Thymus (tissue), 11 donors: ENCODE measurements around the gene IRF2BP1. TPM values are rescaled to one million over a fixed set of nuclear protein-coding genes. Genes with fewer than 3 reads are reported as not detected.

ENCODE experiments used
- DNase-seq, 9 donors: peaks; one replicate each; pipeline ENCODE4 v3.0.0-alpha.2; 2013; ENCODE audit warnings: low spot score in 9 of 9, low read depth in 6 of 9, missing footprints in 1 of 9
- H3K27ac ChIP-seq, 2 donors: one replicate each; pipeline ENCODE4 v1.5.1; 2013; ENCODE audit warnings: control low read depth in 1 of 2, low read depth in 1 of 2, low read length in 1 of 2, mild to moderate bottlenecking in 1 of 2, moderate library complexity in 1 of 2
- H3K27me3 ChIP-seq, 2 donors: one replicate each; pipeline ENCODE4 v1.5.1; 2013; ENCODE audit warnings: low read length in 1 of 2; ENCODE audit not compliant: control insufficient read depth in 2 of 2, insufficient read depth in 1 of 2
- H3K36me3 ChIP-seq, 2 donors: one replicate each; pipeline ENCODE4 v1.5.1; 2013; ENCODE audit warnings: low read length in 1 of 2, mild to moderate bottlenecking in 1 of 2, moderate library complexity in 1 of 2; ENCODE audit not compliant: control insufficient read depth in 2 of 2, insufficient read depth in 2 of 2
- H3K4me1 ChIP-seq, 2 donors: one replicate each; pipeline ENCODE4 v1.5.1; 2013; ENCODE audit warnings: low read length in 2 of 2; ENCODE audit not compliant: control insufficient read depth in 2 of 2, insufficient read depth in 2 of 2
- H3K4me3 ChIP-seq, 2 donors: one replicate each; pipeline ENCODE4 v1.5.1; 2013; ENCODE audit warnings: low read length in 2 of 2, control low read depth in 1 of 2, mild to moderate bottlenecking in 1 of 2
- H3K9me3 ChIP-seq, 2 donors: one replicate each; pipeline ENCODE4 v1.5.1; 2013; ENCODE audit warnings: low read length in 1 of 2, mild to moderate bottlenecking in 1 of 2; ENCODE audit not compliant: control insufficient read depth in 2 of 2, insufficient read depth in 1 of 2
- WGBS: extraction: QIAGEN DNeasy Blood & Tissue Kit; methylation state at CpG from one replicate; pipeline ENCODE4 v1.1.7; 2013; 5-methylcytosine and 5-hydroxymethylcytosine counted together
- polyA plus RNA-seq: library from polyadenylated mRNA; stranded (reverse); fragments of 200-250 nt; gene quantifications from one replicate; pipeline ENCODE4 v1.2.3, GENCODE V29; 2013
- total RNA-seq: library from RNA; stranded (reverse); fragments of 120-200 nt; gene quantifications from one replicate; pipeline ENCODE4 v1.2.4, GENCODE V29; 2013
- donor health status: healthy.

The IRF2BP1 gene
- total and polyA plus RNA-seq, 2 donors, result 12.3 to 19.3 TPM

- H3K27ac ChIP-seq, result no peak overlapping the region
- no peaks in the 10 kb centered on the region for H3K27me3 ChIP-seq
- no peaks in the 10 kb centered on the region for H3K4me1 ChIP-seq
- H3K36me3 ChIP-seq, result peaks cover 64 to 66% of the 10 kb centered on the region in 2 donors
- no peaks in the 10 kb centered on the region for H3K9me3 ChIP-seq
- WGBS, result 98% methylated on average over 16 of the region's 16 CpGs
- H3K4me3 ChIP-seq, result no peak overlapping the region
- DNase-seq, result no peak
Observed at GRCh38 chr19:45854167-45854778, 31.7 kb downstream of the IRF2BP1 start.

DNA sequence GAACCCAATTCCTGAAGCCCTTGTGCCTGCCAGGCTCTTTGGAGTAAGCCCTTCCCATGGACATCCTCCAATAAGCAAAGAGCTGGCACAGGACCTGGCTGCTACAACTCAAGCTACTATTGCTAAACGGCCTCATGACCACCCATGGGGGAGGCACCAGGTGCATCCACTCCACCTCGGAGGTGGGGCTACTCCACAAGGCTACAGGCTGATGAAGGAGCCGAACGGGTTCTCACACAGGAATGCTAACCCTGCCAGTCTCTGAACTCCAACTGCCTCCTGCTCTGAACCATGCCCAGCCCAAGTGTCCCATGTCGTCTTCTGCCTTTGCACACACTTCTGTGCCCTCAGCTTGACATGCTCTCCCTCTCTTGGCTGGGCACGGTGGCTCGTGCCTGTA, 33.0 kb downstream of the IRF2BP1 start:
- Histone ChIP-seq H3K27me3 (no peaks in the 10 kb centered on the region), H3K27ac (no peak overlapping the region), H3K4me3 (no peak overlapping the region), H3K9me3 (no peaks in the 10 kb centered on the region), H3K4me1 (no peaks in the 10 kb centered on the region), H3K36me3 (peaks cover 66 to 68% of the 10 kb centered on the region in 2 donors)
- 95% methylated on average over 7 of the region's 7 CpGs for WGBS
- DNase-seq, result no peak

DNA sequence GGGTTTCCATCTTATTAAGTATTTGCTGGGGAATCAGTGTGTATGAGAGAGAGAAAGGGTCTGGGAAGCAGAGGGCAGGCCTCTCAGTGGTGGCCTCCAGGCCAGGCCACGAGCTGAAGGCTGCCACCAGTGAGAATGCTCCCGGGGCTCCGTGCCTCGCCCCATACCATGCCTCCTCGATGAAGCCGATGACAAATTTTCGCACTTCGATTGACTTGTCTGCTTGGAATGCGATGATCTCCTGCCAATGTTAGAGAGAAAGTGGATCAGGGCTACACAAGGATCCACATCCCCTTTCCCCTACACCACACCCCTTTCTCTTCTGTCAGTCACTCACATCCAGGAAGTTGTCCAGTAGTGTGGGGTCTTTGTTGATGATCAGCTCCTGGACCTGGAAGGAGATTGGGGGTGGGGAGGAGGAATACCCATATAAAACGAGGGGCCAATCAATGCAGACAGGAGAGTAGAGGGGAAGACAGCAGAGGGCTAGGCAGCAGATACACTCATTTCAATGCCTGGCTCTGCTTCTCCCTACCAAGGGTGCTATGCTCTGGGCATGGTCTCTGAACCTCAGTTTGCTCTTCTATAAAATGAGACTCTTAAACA, 33.7 kb downstream of the IRF2BP1 start:
- no peak for DNase-seq
- Histone ChIP-seq H3K27ac (no peak overlapping the region), H3K9me3 (no peaks in the 10 kb centered on the region), H3K4me3 (no peak overlapping the region), H3K4me1 (no peaks in the 10 kb centered on the region), H3K36me3 (peaks cover 72 to 74% of the 10 kb centered on the region in 2 donors), H3K27me3 (no peaks in the 10 kb centered on the region)
- 93% methylated on average over 10 of the region's 10 CpGs for WGBS

DNA sequence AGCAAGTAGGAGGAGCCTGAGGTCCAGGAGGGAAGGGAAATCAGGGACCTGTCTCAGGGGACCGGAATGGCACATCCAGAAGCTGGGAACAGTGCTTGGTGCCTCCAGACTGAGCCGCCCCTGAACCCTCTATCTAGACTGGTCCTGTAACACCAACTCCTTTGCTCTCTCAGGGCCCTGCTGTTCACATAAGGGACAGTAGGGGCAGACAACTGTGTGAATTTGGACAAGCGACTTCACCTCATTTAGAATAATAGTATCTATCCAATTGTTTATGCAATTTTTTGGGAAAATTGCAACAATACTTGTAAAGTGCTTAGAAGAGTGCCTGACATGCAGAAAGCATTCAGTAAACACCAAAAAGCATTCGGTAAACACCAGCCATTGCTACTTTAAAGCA, 37.0 kb downstream of the IRF2BP1 start:
- peaks cover 82 to 84% of the 10 kb centered on the region in 2 donors for H3K36me3 ChIP-seq
- H3K9me3 ChIP-seq, result no peaks in the 10 kb centered on the region
- no peak overlapping the region for H3K4me3 ChIP-seq
- H3K4me1 ChIP-seq, result no peaks in the 10 kb centered on the region
- H3K27ac ChIP-seq, result no peak overlapping the region
- no peak for DNase-seq
- WGBS, result 97% methylated on average over 4 of the region's 4 CpGs
- no peaks in the 10 kb centered on the region for H3K27me3 ChIP-seq

GRCh38 chr19:45847663-45848062, 38.3 kb downstream of the IRF2BP1 start:
- peaks cover 84 to 85% of the 10 kb centered on the region in 2 donors for H3K36me3 ChIP-seq
- 95% methylated on average over 13 of the region's 13 CpGs for WGBS
- no peaks in the 10 kb centered on the region for H3K27me3 ChIP-seq
- no peaks in the 10 kb centered on the region for H3K9me3 ChIP-seq
- H3K4me1 ChIP-seq, result no peaks in the 10 kb centered on the region
- DNase-seq, result no peak
- H3K4me3 ChIP-seq, result no peak overlapping the region
- no peak overlapping the region for H3K27ac ChIP-seq

DNA sequence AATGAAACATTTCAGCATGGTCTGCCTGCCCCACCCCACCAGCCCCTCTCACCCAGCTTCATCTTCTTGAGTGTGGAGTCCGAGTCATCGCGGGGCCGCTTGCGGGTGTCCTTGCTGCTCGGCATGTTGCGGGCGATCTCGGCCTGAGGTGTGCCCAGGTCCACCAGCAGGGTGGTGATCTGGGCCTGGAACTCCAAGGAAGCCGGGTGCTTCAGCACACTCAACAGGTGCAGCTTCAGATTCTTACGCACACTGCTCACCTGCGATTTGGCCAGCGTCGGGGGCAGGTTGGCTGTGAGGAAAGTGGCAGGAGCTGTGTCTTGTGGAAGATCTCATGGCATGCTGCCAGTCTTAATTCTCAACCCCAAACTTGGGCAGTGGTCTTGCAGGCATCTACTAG, 43.7 kb downstream of the IRF2BP1 start:
- Histone ChIP-seq H3K4me3 (no peak overlapping the region), H3K27ac (no peak overlapping the region), H3K4me1 (no peaks in the 10 kb centered on the region), H3K27me3 (no peaks in the 10 kb centered on the region), H3K9me3 (peaks cover 2 to 9% of the 10 kb centered on the region in 2 donors), H3K36me3 (peaks cover 68 to 75% of the 10 kb centered on the region in 2 donors)
- no peak for DNase-seq
- whole genome bisulfite sequencing, result 98% methylated on average over 14 of the region's 14 CpGs

- H3K4me1 ChIP-seq, result no peaks in the 10 kb centered on the region
- no peaks in the 10 kb centered on the region for H3K27me3 ChIP-seq
- peaks cover 56 to 64% of the 10 kb centered on the region in 2 donors for H3K36me3 ChIP-seq
- DNase-seq, result no peak
- H3K9me3 ChIP-seq, result peaks cover 2 to 9% of the 10 kb centered on the region in 2 donors
- 98% methylated on average over 7 of the region's 7 CpGs for WGBS
- H3K4me3 ChIP-seq, result no peak overlapping the region
- H3K27ac ChIP-seq, result no peak overlapping the region
Observed at GRCh38 chr19:45834970-45835369, 51.0 kb downstream of the IRF2BP1 start.

Other genes starting within 250 kb of the IRF2BP1 start
- 19.3 TPM for gene EML2, start 246.7 kb downstream of the IRF2BP1 start, total RNA-seq
- 55.2 TPM for gene EML2, start 246.7 kb downstream of the IRF2BP1 start, polyA plus RNA-seq
- 0.14 TPM for gene GIPR, start 217.9 kb downstream of the IRF2BP1 start, total RNA-seq
- gene GIPR, start 217.9 kb downstream of the IRF2BP1 start, polyA plus RNA-seq, result 1.6 TPM
- gene SNRPD2, start 194.2 kb downstream of the IRF2BP1 start, total RNA-seq, result 711 TPM
- gene SNRPD2, start 194.2 kb downstream of the IRF2BP1 start, polyA plus RNA-seq, result 395 TPM
- 3.1 TPM for gene QPCTL, start 193.5 kb downstream of the IRF2BP1 start, total RNA-seq
- gene QPCTL, start 193.5 kb downstream of the IRF2BP1 start, polyA plus RNA-seq, result 8.2 TPM
- 6.8 TPM for gene FBXO46, start 155.2 kb downstream of the IRF2BP1 start, total RNA-seq
- gene FBXO46, start 155.2 kb downstream of the IRF2BP1 start, polyA plus RNA-seq, result 18.8 TPM
- not detected for gene MEIOSIN, start 152.7 kb downstream of the IRF2BP1 start, total RNA-seq
- 0.02 TPM for gene MEIOSIN, start 152.7 kb downstream of the IRF2BP1 start, polyA plus RNA-seq
- gene SIX5, start 116.9 kb downstream of the IRF2BP1 start, total RNA-seq, result 1.7 TPM
- gene SIX5, start 116.9 kb downstream of the IRF2BP1 start, polyA plus RNA-seq, result 7.0 TPM
- gene DMPK, start 103.7 kb downstream of the IRF2BP1 start, total RNA-seq, result 3.9 TPM
- gene DMPK, start 103.7 kb downstream of the IRF2BP1 start, polyA plus RNA-seq, result 59.4 TPM
- gene DMWD, start 93.3 kb downstream of the IRF2BP1 start, total RNA-seq, result 12.4 TPM
- 18.1 TPM for gene DMWD, start 93.3 kb downstream of the IRF2BP1 start, polyA plus RNA-seq
- not detected for gene RSPH6A, start 70.8 kb downstream of the IRF2BP1 start, total RNA-seq
- 0.14 TPM for gene RSPH6A, start 70.8 kb downstream of the IRF2BP1 start, polyA plus RNA-seq
- gene SYMPK, start 23.0 kb downstream of the IRF2BP1 start, total RNA-seq, result 24.5 TPM
- 151 TPM for gene SYMPK, start 23.0 kb downstream of the IRF2BP1 start, polyA plus RNA-seq
- 0.05 TPM for gene FOXA3, start 21.8 kb downstream of the IRF2BP1 start, total RNA-seq
- gene FOXA3, start 21.8 kb downstream of the IRF2BP1 start, polyA plus RNA-seq, result 0.23 TPM
- gene MYPOP, start 16.5 kb upstream of the IRF2BP1 start, total RNA-seq, result 1.8 TPM
- gene MYPOP, start 16.5 kb upstream of the IRF2BP1 start, polyA plus RNA-seq, result 9.1 TPM
- gene NANOS2, start 28.6 kb upstream of the IRF2BP1 start, total RNA-seq, result not detected
- gene NANOS2, start 28.6 kb upstream of the IRF2BP1 start, polyA plus RNA-seq, result 0.07 TPM
- gene NOVA2, start 87.7 kb upstream of the IRF2BP1 start, total RNA-seq, result 0.09 TPM
- 1.0 TPM for gene NOVA2, start 87.7 kb upstream of the IRF2BP1 start, polyA plus RNA-seq
- 11.3 TPM for gene CCDC61, start 109.3 kb upstream of the IRF2BP1 start, total RNA-seq
- 23.0 TPM for gene CCDC61, start 109.3 kb upstream of the IRF2BP1 start, polyA plus RNA-seq
- 4.3 TPM for gene PGLYRP1, start 136.9 kb upstream of the IRF2BP1 start, total RNA-seq
- gene PGLYRP1, start 136.9 kb upstream of the IRF2BP1 start, polyA plus RNA-seq, result 0.37 TPM
- 0.14 TPM for gene IGFL4, start 154.9 kb upstream of the IRF2BP1 start, total RNA-seq
- gene IGFL4, start 154.9 kb upstream of the IRF2BP1 start, polyA plus RNA-seq, result 0.16 TPM
- gene IGFL3, start 238.5 kb upstream of the IRF2BP1 start, total RNA-seq, result not detected
- 0.66 TPM for gene IGFL3, start 238.5 kb upstream of the IRF2BP1 start, polyA plus RNA-seq